Endothelial cell of umbilical vein (primary cell): Measurements from ENCODE around the gene ABTB2. TPM values are rescaled to one million over a fixed set of nuclear protein-coding genes. Genes with fewer than 3 reads are reported as not detected.

ENCODE experiments used
- BruUV-seq: library from RNA; stranded (reverse); fragments of 400-500 nt; replicated peaks from 2 replicates; lab custom pipeline; 2021; lab: Mats Ljungman, UMichigan
- CTCF ChIA-PET: fragments of 300-600, 350-600 bp; sonication (Branson Sonifier 250); formaldehyde crosslinking; loops from one replicate; lab custom pipeline; 2021; ENCODE audit warnings: antibody characterized with exemption, inconsistent platforms; lab: Charles Lee
- POLR2A ChIA-PET: fragments of 300-600, 350-600 bp; sonication (Branson Sonifier 250); formaldehyde crosslinking; loops from one replicate; lab custom pipeline; 2021; ENCODE audit warnings: antibody characterized with exemption, inconsistent platforms; lab: Charles Lee
- DNase-seq: peaks from one replicate; pipeline ENCODE4 v3.0.0-alpha.2; 2011; ENCODE audit warnings: low read depth, low spot score
- FAIRE-seq: peaks from 2 replicates; lab custom pipeline; 2011; peaks lifted over from hg19 to GRCh38; lab: Jason Lieb, UNC
- H2AFZ ChIP-seq: 2 replicates; pipeline ENCODE4 v1.6.0; 2012; ENCODE audit warnings: low read depth, low read length, control low read depth, inconsistent platforms
- H3K27ac ChIP-seq: 2 replicates; pipeline ENCODE4 v1.5.1; 2011; ENCODE audit warnings: low read depth, mild to moderate bottlenecking, control low read depth, low read length, moderate library complexity; ENCODE audit not compliant: insufficient read depth
- H3K27me3 ChIP-seq, 2 experiments: 2 replicates each; pipeline versions ENCODE4 v1.6.0 to v1.6.1; 2011; ENCODE audit warnings: low read length in 2 of 2, mixed read lengths in 1 of 2; ENCODE audit not compliant: control insufficient read depth in 2 of 2, insufficient read depth in 2 of 2
- H3K36me3 ChIP-seq, 2 experiments: 2 replicates in 1 of 2; 3 replicates in 1 of 2; pipeline ENCODE4 v1.5.1; 2011; ENCODE audit warnings: low read length in 2 of 2, mild to moderate bottlenecking in 1 of 2, moderate library complexity in 1 of 2; ENCODE audit not compliant: control insufficient read depth in 2 of 2, insufficient read depth in 2 of 2; ENCODE audit errors: extremely low read depth in 1 of 2
- H3K4me1 ChIP-seq: 3 replicates; pipeline ENCODE4 v1.5.1; 2011; ENCODE audit warnings: mild to moderate bottlenecking, low read length; ENCODE audit not compliant: control insufficient read depth, insufficient read depth; ENCODE audit errors: extremely low read depth
- H3K4me2 ChIP-seq: 2 replicates; pipeline ENCODE4 v1.6.1; 2011; ENCODE audit warnings: low read length, control low read depth, mixed read lengths; ENCODE audit not compliant: insufficient read depth
- H3K4me3 ChIP-seq, 3 experiments: fragments of 200-600 bp in 1 of 3; sonication (generic), shearing (Covaris generic) in 1 of 3; replicated peaks in 1 of 3; 2 replicates each; pipeline ENCODE4 v1.5.1; 2011 to 2016; ENCODE audit warnings: control low read depth in 3 of 3, low read length in 3 of 3, mild to moderate bottlenecking in 2 of 3, inconsistent platforms in 1 of 3, low read depth in 1 of 3, moderate library complexity in 1 of 3; ENCODE audit not compliant: insufficient read depth in 1 of 3
- H3K79me2 ChIP-seq: 2 replicates; pipeline ENCODE4 v1.6.0; 2012; ENCODE audit warnings: low read length, inconsistent platforms; ENCODE audit not compliant: control insufficient read depth, insufficient read depth
- H3K9ac ChIP-seq: replicated peaks from 2 replicates; pipeline ENCODE3; 2011; ENCODE audit warnings: low read length, control low read depth; ENCODE audit not compliant: insufficient read depth; ENCODE audit errors: extremely low read depth
- H3K9me1 ChIP-seq: replicated peaks from 3 replicates; pipeline ENCODE4 v1.6.0; 2011; ENCODE audit warnings: mild to moderate bottlenecking, low read length; ENCODE audit not compliant: control insufficient read depth, insufficient read depth; ENCODE audit errors: extremely low read depth
- H3K9me3 ChIP-seq: replicated peaks from 2 replicates; pipeline ENCODE4 v1.5.1; 2012; ENCODE audit warnings: low read length, inconsistent platforms; ENCODE audit not compliant: control insufficient read depth, insufficient read depth
- H4K20me1 ChIP-seq: replicated peaks from 2 replicates; pipeline ENCODE3; 2011; ENCODE audit warnings: mild to moderate bottlenecking, low read length; ENCODE audit not compliant: control insufficient read depth, insufficient read depth; ENCODE audit errors: extremely low read depth
- CTCF ChIP-seq, 2 donors: IDR thresholded peaks; 1 replicate in 1 of 2; 2 replicates in 1 of 2; pipeline ENCODE4 v1.5.1; 2011; ENCODE audit warnings: low read length in 2 of 2, mild to moderate bottlenecking in 2 of 2, moderate library complexity in 2 of 2, control low read depth in 1 of 2, inconsistent platforms in 1 of 2, low read depth in 1 of 2; ENCODE audit not compliant: insufficient read depth in 1 of 2; ENCODE audit errors: extremely low read depth in 1 of 2
- EZH2 ChIP-seq: IDR thresholded peaks from 2 replicates; pipeline ENCODE4 v1.6.1; 2012; ENCODE audit warnings: borderline replicate concordance, low read depth, mild to moderate bottlenecking, moderate library complexity, low read length, inconsistent platforms; ENCODE audit not compliant: severe bottlenecking
- FOS ChIP-seq: IDR thresholded peaks from 2 replicates; pipeline ENCODE4 v1.6.1; 2011; ENCODE audit warnings: mild to moderate bottlenecking, low read length, moderate library complexity, borderline replicate concordance; ENCODE audit not compliant: insufficient read depth
- GATA2 ChIP-seq: IDR thresholded peaks from 2 replicates; pipeline ENCODE4 v1.7.0; 2011; ENCODE audit warnings: low read depth, mild to moderate bottlenecking, moderate library complexity, mixed read lengths, low read length; ENCODE audit not compliant: insufficient read length, insufficient read depth
- JUN ChIP-seq: IDR thresholded peaks from 2 replicates; pipeline ENCODE4 v1.6.1; 2011; ENCODE audit warnings: borderline replicate concordance, low read depth; ENCODE audit not compliant: insufficient read length, insufficient read depth
- MAX ChIP-seq: IDR thresholded peaks from 2 replicates; pipeline ENCODE4 v1.6.1; 2011; ENCODE audit not compliant: insufficient read depth, insufficient read length
- MYC ChIP-seq: IDR thresholded peaks from one replicate; pipeline ENCODE4 v1.6.1; 2011; ENCODE audit warnings: mild to moderate bottlenecking, low read depth, low read length
- POLR2A ChIP-seq: IDR thresholded peaks from 2 replicates; pipeline ENCODE4 v1.6.1; 2012; ENCODE audit warnings: low read depth, mild to moderate bottlenecking, control low read depth, low read length
- POLR2AphosphoS5 ChIP-seq: IDR thresholded peaks from 2 replicates; pipeline ENCODE4 v1.6.1; 2012; ENCODE audit warnings: low read depth, mild to moderate bottlenecking, control low read depth, low read length, moderate library complexity; ENCODE audit not compliant: insufficient read depth
- dilution Hi-C: fragments of 300-500 bp; cut with MboI; formaldehyde crosslinking; loops from one replicate; pipeline ENCODE4 v1.15.0; 2019; ENCODE audit warnings: low sequenced_read_pairs; ENCODE audit not compliant: extremely low pct_ligation_motif_present
- intact Hi-C: fragments of 100-400 bp; cut with micrococcal nuclease; formaldehyde crosslinking; loops from one replicate; pipeline ENCODE4 v1.10.0; 2022
- polyA plus RNA-seq, 4 experiments: library from polyadenylated mRNA; depleted of rRNA in 3 of 4; stranded (reverse) in 3 of 4; unstranded in 1 of 4; fragments of >200 nt; gene quantifications; 2 replicates each; pipeline versions ENCODE4 v1.2.1 to v1.2.3, GENCODE V29; 2011 to 2012; ENCODE audit warnings: missing spikeins in 1 of 4
- total RNA-seq: library from RNA; stranded (reverse); gene quantifications from 2 replicates; pipeline ENCODE4 v1.2.3, GENCODE V29; 2021

Gene ABTB2
- total and polyA plus RNA-seq, 2 donors (not counting 3 experiments of a cell fraction or from before 2014, with no cell fraction given), result 0.11 to 0.14 TPM

- no peak for FAIRE-seq
- no TSS peak for BruUV-seq
Observed at GRCh38 chr11:34315394-34315793, 42.4 kb downstream of the ABTB2 start.

More at GRCh38 chr11:34315394-34315793, 42.4 kb downstream of the ABTB2 start:
- no peaks in the 10 kb centered on the region for H3K4me1 ChIP-seq
- no peak overlapping the region for H3K4me2 ChIP-seq
- CTCF ChIA-PET, result no interaction called here
- H3K9me3 ChIP-seq, result no peaks in the 10 kb centered on the region
- H3K9me1 ChIP-seq, result no peaks in the 10 kb centered on the region
- H3K79me2 ChIP-seq, result no peaks in the 10 kb centered on the region
- dilution Hi-C loops (no loop called here), intact Hi-C loops (no loop called here)
- no peak overlapping the region for H3K4me3 ChIP-seq
- H3K9ac ChIP-seq, result no peak overlapping the region
- TF ChIP-seq JUN (no peak), POLR2A (no peak), MYC (no peak), FOS (no peak), EZH2 (no peak), POLR2AphosphoS5 (no peak), GATA2 (no peak), MAX (no peak), CTCF (IDR thresholded peaks at IDR 0.05; ENCODE audit: extremely low read depth in 1 of 2, insufficient read depth in 1 of 2, low read depth in 1 of 2, low read length in 2 of 2) (no peak)
- DNase-seq, result no peak
- H3K36me3 ChIP-seq, result no peaks in the 10 kb centered on the region
- POLR2A ChIA-PET, result no interaction called here
- H2AFZ ChIP-seq, result no peak overlapping the region
- H3K27me3 ChIP-seq, result no peaks in the 10 kb centered on the region
- no peaks in the 10 kb centered on the region for H4K20me1 ChIP-seq
- H3K27ac ChIP-seq, result no peak overlapping the region
